Measurements from ENCODE around the gene TNNI3. TPM values are rescaled to one million over a fixed set of nuclear protein-coding genes. Genes with fewer than 3 reads are reported as not detected.

Gene TNNI3
- total RNA-seq, 1 donor from 2014 or later: 6.0 TPM

GRCh38 chr19:55131421-55131820, 26.1 kb downstream of the TNNI3 start:
- no peak for TF ChIP-seq CTCF (IDR thresholded peaks at IDR 0.05; ENCODE audit: unreplicated experiment)
- H3K4me3 Mint-ChIP-seq (ENCODE audit: low read depth): no peak overlapping the region
- H3K36me3 Mint-ChIP-seq (ENCODE audit: insufficient read depth): no peaks in the 10 kb centered on the region
- H3K9me3 Mint-ChIP-seq (ENCODE audit: low read depth): no peaks in the 10 kb centered on the region
- no peak overlapping the region for H3K27ac Mint-ChIP-seq
- peaks cover 37% of the 10 kb centered on the region for H3K27me3 Mint-ChIP-seq
- no peaks in the 10 kb centered on the region for H3K4me1 Mint-ChIP-seq (ENCODE audit: low read depth)
- DNase-seq (ENCODE audit: low spot score, unreplicated experiment): no peak

- Mint-ChIP-seq H3K9me3 (ENCODE audit: low read depth) (no peaks in the 10 kb centered on the region), H3K36me3 (ENCODE audit: insufficient read depth) (no peaks in the 10 kb centered on the region), H3K27ac (peak overlapping the region; percentile 98), H3K4me1 (ENCODE audit: low read depth) (peaks cover 25% of the 10 kb centered on the region), H3K27me3 (peaks cover 18% of the 10 kb centered on the region), H3K4me3 (ENCODE audit: low read depth) (peak overlapping the region; percentile 96)
- no peak for TF ChIP-seq CTCF (IDR thresholded peaks at IDR 0.05; ENCODE audit: unreplicated experiment)
- no peak for DNase-seq (ENCODE audit: low spot score, unreplicated experiment)
Observed at GRCh38 chr19:55119053-55119452, 38.5 kb downstream of the TNNI3 start.

- no peak for TF ChIP-seq CTCF (IDR thresholded peaks at IDR 0.05; ENCODE audit: unreplicated experiment)
- Mint-ChIP-seq H3K36me3 (ENCODE audit: insufficient read depth) (no peaks in the 10 kb centered on the region), H3K9me3 (ENCODE audit: low read depth) (no peaks in the 10 kb centered on the region), H3K27me3 (peaks cover 13% of the 10 kb centered on the region), H3K27ac (peak overlapping the region; percentile 98), H3K4me3 (ENCODE audit: low read depth) (peak overlapping the region; percentile 96), H3K4me1 (ENCODE audit: low read depth) (peaks cover 26% of the 10 kb centered on the region)
- peak; percentile 56 for DNase-seq (ENCODE audit: low spot score, unreplicated experiment)
Observed at GRCh38 chr19:55118401-55118991, 39.0 kb downstream of the TNNI3 start.

GRCh38 chr19:55117663-55118391, 39.7 kb downstream of the TNNI3 start:
- peak; percentile 91 for DNase-seq (ENCODE audit: low spot score, unreplicated experiment)
- no peak for TF ChIP-seq CTCF (IDR thresholded peaks at IDR 0.05; ENCODE audit: unreplicated experiment)
- Mint-ChIP-seq H3K4me1 (ENCODE audit: low read depth) (peaks cover 26% of the 10 kb centered on the region), H3K27ac (peak overlapping the region; percentile 98), H3K4me3 (ENCODE audit: low read depth) (peak overlapping the region; percentile 96), H3K36me3 (ENCODE audit: insufficient read depth) (no peaks in the 10 kb centered on the region), H3K9me3 (ENCODE audit: low read depth) (no peaks in the 10 kb centered on the region), H3K27me3 (peaks cover 6% of the 10 kb centered on the region)

- H3K27me3 Mint-ChIP-seq: peaks cover 3% of the 10 kb centered on the region
- H3K4me1 Mint-ChIP-seq (ENCODE audit: low read depth): peaks cover 26% of the 10 kb centered on the region
- TF ChIP-seq CTCF (IDR thresholded peaks at IDR 0.05; ENCODE audit: unreplicated experiment): no peak
- H3K9me3 Mint-ChIP-seq (ENCODE audit: low read depth): no peaks in the 10 kb centered on the region
- H3K4me3 Mint-ChIP-seq (ENCODE audit: low read depth): peak within 1 kb of the TSS; percentile 97
- peak within 1 kb of the TSS; percentile 98 for H3K27ac Mint-ChIP-seq
- H3K36me3 Mint-ChIP-seq (ENCODE audit: insufficient read depth): no peaks in the 10 kb centered on the region
- DNase-seq (ENCODE audit: low spot score, unreplicated experiment): no peak
Observed at GRCh38 chr19:55116859-55117662, 40.5 kb downstream of the TNNI3 start, which contains the start of gene PPP1R12C. Gene PPP1R12C (minus strand): TSS chr19:55117637. CDS start chr19:55117543, 94 bp downstream.
